HG03175 (cell line): ENCODE measurements around the gene SLC26A8.
"Not testable (repeated sequence)": the region's sequence is repeated elsewhere in the genome, so short reads cannot be mapped to it uniquely, and the experiment has no call there.

ENCODE experiments used
- ATAC-seq: cut with Tn5 transposase; IDR thresholded peaks from one replicate; pipeline ENCODE4 v1.9.1; 2021; ENCODE audit warnings: mild to moderate bottlenecking, moderate library complexity; ENCODE audit not compliant: unreplicated experiment

SLC26A8 gene

DNA sequence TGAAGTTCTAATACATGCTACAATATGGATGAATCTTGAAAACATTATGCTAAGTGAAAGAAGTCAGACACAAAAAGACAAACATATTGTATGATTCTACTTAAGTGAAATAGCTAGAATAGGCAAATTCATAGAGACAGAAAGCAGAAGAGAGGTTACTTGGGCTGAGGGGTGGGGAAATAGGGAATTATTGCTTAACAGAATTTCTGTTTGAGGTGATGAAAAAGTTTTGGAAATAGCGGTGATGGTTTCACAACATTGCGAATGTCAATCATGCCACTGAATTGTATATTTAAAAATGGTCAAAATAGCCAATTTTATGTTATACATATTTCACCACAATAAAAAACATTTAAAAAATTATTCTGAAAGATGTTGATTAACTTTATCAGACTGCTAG is 6.1 kb downstream of the SLC26A8 start:
- no peak for ATAC-seq

DNA sequence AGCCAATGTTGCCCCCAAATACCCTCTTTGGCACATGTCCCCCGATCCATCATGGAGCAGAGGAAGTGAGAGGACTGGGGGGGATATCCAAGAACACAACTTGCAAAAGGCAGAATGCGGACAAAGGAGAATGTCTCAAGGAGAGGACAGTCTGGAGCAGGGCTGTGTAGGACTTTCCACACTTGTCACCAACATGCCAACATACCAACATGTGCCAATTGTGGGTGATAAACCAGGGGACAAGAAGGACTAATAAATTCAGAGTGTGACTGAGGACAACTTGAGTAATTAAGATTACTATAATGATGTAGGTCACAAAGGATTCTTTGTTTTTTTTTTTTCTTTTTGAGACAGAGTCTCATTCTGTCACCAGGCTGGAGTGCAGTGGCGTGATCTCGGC is 8.8 kb downstream of the SLC26A8 start:
- no peak for ATAC-seq

DNA sequence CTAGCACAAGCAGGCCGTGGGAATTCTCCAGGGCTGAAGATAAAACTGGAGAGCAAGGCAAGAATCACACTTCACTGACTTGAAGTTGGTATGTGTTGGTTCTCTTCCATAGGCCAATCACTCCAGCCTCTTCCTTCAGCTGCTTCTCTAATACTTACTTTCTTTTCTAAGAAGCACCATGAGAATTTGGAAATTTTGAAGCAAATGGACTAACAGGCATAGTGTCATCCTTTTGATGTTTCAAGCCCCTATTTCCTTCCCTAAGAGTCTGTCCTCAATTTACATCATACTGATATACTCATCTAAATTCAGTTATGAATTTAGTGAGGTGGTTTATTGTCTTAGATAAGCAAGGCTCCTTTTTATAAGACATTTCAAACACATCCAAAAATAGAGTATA is 24.0 kb downstream of the SLC26A8 start:
- ATAC-seq, result no peak

DNA sequence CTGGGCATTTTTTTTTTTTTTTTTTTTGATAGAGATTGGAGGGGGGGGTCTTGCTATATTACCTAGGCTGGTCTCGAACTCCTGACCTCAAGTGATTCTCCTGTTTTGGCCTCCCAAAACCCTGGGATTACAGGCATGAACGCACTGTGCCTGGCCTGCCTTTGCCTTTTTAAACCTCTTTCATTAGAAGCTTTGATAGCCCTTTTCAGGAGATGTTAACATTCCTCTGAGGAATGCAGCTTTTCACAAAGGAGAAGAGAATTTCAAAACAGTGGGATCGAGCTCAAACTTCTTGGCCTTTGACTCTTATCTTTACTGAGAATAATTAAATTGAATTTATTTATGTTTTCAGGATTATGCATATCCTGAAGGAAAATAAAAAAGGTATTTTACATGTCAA is 31.3 kb downstream of the SLC26A8 start:
- no peak for ATAC-seq

DNA sequence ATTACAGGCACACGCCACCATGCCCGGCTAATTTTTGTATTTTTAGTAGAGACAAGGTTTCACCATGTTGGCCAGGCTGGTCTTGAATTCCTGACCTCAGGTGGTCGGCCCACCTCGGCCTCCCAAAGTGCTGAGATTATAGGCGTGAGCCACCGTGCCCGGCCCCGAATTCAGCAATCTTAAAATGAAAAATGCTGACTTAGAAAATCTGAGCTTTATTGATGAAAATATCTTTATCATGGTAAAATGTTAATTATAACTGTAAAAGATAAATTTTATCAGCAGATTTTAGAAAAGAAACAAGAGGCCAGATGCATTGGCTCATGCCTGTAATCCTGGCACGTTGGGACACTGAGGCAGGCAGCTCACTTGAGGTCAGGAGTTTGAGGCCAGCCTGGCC is 36.4 kb downstream of the SLC26A8 start:
- not testable (repeated sequence) for ATAC-seq

DNA sequence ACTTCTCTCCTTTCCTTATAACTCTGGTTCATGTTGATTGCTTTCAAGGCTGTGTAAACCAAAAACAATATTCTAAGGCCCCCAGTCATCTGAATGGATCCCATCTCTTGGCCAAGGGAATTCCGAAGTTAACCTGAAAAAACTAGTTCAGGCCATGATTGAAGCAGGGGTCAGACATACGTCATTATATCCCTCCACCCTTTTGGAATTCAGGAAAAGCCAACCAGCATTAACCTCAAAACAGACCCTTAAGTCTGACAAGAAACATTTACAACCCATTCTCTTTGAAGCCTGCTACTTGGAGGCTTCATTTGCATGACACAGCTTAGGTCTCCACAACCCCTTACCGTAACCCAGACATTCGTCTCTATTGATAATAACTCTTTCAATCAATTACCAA is 39.7 kb downstream of the SLC26A8 start:
- no peak for ATAC-seq

DNA sequence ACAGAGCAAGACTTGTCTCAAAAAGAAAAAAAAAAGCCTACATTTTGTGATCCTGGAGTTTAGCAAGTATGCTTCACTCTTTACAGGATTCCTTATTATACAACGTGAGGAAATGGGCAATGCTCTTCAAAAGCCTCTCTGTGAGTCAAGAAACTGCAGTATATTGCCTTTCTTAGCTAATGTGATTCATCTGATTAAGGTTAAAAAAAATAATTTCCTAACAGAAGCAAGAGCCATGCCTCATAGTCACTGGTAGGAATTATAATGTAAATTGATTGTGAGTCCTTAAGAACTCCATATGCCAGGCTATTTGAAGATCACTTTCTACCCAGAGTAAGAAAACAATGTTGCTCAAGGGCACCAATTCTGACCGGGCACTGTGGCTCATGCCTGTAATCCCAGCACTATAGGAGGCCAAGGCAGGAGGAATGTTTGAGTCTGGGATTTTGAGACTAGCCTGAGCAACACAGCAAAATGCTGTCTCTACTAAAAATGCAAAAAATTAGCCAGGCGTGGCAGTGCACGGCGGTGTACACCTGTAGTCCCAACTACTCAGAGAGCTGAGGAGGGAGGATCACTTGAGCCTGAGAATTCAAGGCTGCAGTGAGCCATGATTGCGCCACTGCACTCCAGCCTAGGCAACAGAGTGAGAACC is 43.3 kb downstream of the SLC26A8 start:
- ATAC-seq, result no peak

DNA sequence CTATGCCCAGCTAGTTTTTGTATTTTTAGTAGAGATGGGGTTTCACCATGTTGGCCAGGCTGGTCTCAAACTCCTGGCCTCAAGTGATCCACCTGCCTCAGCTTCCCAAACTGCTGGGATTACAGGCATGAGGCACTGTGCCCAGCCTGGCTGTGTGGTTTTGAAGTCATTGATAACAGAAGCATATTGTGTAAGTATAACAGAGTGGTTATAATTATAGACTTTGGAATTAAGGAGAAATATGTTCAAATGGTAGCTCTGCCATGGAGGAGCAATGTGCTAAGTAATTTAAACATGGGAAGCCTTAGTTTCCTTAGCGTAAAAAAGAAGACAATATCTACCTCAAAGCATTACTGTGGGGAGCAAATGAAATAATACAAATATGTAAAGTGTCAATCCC is 44.3 kb downstream of the SLC26A8 start:
- ATAC-seq, result not testable (repeated sequence)

DNA sequence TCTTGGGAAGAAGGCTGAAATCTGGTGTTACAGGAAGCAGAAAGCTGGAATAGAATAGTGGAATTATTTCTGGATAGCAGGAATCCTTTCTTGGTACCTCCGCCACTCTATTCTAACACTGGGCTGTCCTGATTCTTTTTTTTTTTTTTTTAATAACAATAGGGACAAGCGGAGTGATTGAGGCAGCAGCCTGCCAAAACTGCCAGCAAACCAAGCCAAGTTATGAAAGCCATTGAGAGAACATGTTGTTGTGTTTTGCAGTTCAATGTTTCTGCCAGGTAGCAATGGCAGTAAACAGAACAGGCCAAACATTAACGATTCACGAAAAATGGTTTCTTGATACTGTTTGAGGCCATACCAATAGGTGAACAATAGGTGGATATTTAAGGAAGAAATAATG is 47.1 kb downstream of the SLC26A8 start:
- ATAC-seq, result no peak

DNA sequence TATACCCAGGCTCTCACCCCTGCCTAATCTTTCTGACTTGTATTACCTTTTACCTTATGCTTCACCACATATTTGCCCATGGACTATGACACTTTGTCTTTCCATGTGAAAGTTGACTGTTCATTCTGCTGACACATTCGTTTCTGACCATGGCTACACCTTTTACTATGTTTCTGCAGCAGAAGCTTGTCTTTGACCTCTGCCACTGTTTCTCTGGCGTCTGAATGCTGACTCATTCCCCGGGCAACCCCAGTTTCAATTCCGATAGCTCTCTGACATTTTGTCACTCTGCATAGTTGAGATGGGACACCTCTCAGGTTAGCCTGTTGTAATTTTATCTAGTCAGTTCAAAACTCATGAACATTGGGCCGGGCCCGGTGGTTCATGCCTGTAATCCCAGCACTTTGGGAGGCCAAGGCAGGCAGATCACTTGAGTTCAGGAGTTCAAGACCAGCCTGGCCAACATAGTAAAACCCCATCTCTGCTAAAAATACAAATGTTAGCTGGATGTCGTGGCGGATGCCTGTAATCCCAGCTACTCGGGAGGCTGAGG is 50.7 kb downstream of the SLC26A8 start:
- peak; percentile 92 for ATAC-seq

DNA sequence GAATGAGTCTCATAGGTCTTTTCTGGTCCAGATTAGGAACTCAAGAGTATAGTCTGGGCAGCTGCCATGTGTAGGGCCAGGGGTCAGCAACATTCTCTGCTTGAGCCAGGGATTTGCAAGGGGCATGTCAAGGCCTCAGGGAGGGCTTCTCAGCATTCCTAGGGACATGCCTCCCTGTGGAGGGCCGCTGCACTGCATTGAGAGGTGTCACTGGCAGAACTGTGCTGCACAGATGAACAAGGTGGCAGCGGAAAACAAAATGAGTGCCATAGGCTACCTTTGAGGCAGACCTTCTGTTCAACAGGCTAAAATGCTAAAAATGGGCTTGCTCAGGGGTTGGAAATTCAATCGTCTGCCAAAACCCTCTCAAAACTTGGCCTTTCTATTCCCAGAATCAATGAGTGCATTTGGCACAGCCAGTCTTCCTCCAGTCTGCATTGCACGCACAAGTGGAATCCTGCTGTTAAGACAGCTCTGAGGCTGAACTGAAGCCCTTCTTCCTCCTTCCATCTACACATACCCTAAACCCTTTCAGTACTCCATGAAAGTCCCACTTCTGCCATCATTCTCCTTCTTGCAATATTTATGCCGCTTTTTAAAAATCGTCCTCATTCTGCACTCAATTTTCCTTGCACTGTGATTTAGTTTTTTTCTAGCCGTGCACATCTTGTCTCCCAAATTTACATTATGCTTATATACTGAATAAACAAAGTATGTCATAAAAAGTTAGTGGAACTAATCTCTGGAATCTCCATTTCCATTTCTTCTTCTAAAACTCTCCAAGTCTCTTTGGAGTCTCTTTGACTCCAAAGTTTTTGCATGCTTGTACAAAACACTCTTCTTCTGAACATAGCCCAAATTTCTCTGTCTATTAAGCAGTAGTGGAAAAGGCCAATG is 51.7 kb downstream of the SLC26A8 start:
- no peak for ATAC-seq

DNA sequence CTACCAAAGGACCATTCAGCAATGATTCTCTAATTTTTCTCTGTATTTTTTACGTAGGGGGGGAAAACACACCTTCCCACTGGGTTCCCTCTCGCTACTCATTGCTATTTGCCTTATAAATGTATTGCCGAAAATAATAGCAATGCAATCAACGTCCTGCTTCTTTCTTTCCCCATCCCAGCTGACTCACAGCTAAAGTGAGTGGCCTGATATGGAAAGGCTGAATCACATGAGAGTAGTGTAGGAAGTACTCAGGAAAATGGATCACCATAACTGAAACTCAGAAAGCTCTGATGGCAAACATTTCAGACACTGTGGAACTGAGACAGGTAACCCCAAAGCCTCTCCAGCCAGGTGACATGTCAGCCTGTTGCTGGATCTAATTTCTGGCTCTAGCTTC is 54.3 kb downstream of the SLC26A8 start:
- no peak for ATAC-seq

DNA sequence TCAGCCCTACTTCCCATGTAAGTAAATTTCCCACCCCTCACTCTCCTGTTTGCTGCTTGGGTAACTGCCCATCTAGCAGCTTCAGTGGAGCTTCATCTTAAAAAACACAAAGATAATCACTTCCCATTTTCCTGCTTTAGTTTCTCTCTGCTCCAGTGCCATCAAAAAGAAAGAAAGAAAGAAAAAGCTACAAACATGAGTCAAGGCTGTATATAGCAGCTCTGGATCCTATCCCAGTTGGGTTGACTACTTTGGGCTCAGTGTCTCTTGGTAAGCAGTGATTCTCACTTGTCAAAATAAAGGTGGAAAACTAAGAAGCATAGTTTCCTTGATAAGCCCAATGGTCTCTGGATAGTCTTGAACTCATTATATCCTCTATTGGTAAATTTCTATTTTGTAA is 54.8 kb downstream of the SLC26A8 start:
- no peak for ATAC-seq

DNA sequence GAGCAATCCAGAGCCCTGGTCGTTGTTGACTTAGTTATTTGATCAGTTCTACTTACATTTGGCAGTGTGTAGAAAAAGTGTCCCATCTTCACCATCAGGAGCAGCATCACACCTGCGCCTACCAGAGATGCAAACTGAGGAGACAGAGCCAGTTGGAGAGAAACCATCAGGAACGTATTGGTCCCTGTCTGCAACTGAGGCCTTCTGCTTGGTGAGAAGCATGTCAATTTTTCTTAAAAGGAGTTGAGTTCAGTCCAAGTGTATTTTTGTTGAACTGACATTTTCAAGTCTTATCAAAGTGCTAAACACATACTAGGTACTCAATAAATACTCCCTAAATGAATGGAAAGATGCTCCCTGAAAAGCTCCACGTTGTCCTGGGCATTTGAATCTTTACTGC is 55.6 kb downstream of the SLC26A8 start:
- no peak for ATAC-seq

DNA sequence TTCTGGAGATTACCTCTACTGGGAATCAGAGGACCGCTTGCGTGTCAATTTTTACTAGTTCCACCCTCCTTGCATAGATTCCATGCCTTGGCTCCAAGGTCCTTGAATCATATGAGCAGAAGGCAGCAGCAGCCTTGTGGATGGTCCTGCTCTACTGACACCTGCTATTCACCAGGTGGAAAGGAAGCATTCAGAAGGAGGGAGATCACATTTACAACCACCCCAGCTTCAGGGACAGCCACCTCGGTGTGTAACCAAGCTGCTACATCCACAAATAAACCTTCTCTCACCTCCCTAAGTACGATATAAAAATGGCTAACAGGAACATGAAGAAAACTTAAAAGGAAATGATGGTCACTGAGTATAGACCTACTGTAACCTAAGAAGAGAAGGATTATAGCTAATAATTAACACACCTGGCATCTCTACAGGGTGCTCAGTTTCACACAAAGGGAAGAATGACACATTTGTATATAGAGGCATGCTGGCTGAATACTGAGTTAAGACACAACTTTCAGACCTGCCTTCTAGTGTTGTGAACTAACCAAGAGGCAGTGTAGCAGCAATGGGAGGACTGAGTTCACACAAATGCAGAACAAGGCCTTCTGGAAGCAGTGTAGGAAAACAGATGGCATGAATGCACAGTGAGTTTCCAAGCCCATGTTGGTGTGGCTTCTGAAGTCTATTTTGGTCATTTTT is 57.2 kb downstream of the SLC26A8 start:
- ATAC-seq, result no peak

DNA sequence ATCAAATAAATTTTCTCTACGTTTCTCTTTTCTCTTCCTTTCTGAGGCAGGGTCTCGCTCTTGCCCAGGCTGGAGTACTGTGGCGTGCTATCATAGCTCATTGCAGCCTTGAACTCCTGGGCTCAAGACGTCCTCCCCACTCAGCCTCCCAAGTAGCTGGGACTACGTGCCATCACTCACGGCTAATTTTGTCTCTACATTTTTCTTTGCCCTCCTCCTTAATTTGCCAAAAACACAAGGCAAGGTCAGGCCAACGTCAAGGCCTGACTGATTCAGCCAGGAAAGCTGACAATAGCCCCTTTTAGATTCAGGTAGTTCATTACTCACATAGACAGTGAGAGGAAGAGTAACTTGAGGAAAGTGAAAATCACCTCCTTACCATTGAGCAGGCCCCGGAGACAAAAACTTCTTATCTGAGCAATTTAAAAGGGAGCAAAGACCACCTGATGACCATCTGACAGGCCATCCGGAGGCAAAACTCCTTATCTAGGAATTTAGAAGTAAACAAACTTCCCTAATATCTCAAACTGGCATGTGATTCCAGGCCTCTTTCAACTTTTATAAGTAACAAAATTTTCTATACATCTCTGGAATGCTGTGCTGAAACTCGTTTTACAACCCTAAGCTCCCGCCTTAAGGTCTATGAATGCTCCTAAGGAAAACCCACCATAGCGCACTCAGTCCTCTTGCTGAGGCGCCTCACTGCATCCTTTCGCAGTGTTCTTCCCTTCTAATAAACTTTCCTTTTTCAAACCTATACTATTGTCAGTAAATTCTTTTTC is 61.5 kb downstream of the SLC26A8 start:
- ATAC-seq, result no peak

DNA sequence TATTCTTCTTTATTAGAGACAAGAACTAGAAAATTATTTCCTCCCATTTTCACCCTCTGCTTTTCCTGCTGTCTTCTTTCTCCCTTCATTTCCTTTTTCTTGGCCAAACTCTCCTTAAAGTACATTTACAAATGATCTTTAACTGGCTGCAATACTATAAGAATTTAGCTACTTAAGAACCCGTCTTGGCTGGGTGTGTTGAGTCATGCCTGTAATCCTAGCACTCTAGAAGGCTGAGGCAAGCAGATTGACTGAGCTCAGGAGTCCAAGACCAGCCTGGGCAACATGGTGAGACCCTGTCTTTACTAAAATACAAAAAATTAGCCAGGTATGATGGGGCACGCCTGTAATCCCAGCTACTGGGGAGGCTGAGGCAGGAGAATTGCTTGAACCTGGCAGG is 64.3 kb downstream of the SLC26A8 start:
- no peak for ATAC-seq

DNA sequence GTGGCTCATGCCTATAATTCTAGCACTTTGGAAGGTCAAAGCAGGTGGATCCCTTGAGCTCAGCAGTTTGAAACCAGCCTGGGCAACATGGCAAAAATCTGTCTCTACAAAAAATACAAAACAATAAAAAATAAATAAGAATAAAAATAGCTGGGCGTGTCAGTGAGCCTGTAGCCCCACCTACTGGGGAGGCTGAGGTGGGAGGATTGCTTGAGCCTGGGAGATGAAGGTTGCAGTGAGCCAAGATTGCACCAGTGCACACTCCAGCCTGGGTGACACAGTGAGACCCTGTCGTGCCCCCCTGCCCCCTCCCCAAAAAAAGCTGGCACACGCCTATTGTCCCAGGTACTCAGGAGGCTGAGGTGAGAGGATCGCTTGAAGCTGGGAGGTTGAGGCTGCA is 68.5 kb downstream of the SLC26A8 start:
- no peak for ATAC-seq

DNA sequence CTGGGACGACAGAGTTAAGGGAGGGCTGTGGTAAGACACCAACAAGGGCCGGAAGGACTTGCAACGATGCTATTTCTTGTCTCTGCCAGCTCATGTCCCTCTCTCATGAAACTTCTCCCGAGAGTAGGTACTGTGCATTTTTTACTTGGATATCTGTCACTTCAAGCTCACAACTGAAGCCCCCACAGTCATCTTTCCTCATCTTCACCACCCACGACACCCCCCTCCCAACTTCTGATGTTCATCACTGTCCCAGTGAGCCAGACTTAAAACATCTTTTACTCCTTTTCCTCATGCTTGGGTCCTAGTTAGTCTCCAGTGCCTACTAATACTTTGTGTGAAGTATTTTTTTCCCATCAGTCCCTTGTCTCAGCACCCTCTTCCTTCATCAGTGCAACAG is 68.9 kb downstream of the SLC26A8 start:
- no peak for ATAC-seq

DNA sequence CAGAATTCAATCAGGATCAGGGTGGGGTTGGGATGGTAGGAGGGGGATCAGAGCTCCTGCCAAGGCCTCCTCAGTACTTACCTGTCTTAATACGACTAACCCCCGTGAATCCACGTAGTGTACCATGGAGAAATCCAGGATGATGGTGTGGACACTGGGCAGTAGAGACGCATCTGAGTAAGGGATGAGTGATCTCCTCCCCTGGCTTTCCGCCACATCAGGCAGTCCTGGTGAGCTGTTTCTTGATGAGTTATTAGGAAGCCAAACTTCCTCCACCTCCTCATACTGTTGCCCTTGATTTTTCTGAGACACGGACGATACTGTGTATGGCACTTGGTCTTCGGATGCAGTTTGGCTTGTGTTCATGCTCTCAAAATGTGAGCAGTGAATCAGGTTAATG is 69.4 kb downstream of the SLC26A8 start:
- ATAC-seq, result no peak

DNA sequence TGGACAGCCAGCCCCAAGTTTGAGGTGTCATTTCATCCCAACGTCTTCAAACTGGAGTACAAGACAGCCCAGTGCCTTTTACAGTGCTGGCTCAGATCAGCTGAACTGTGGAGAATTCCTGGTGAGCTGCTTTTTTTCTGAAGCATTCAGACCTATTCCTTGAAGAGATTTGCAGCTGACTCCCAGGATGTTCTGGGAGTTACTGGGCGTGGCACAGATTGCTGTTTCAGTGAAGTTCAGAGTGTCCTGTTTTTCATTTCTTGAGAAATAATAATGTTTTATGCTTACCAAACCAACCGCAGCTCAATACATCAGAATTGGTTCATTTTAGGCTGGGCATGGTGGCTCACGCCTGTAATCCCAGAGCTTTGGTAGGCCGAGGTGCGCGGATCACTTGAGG is 70.1 kb downstream of the SLC26A8 start:
- no peak for ATAC-seq
